Measurements from ENCODE around the gene SLC35G1.

The SLC35G1 gene

GRCh38 chr10:93951905-93952304, 58.1 kb downstream of the SLC35G1 start:
- no peak for DNase-seq (ENCODE audit: low read depth)

Data from HS-27A (cell line).